H1 (cell line): ENCODE data around the gene NAPA. TPM values are rescaled to one million over a fixed set of nuclear protein-coding genes. Genes with fewer than 3 reads are reported as not detected.

Experiments
- CTCF ChIA-PET: fragments of 300-600 bp; sonication (Branson Sonifier 250); formaldehyde crosslinking; loops from one replicate; lab custom pipeline; 2021; ENCODE audit not compliant: partially characterized antibody; lab: Charles Lee
- POLR2A ChIA-PET: fragments of 300-600 bp; sonication (Branson Sonifier 250); formaldehyde crosslinking; loops from one replicate; lab custom pipeline; 2021; ENCODE audit warnings: inconsistent platforms; ENCODE audit not compliant: partially characterized antibody; lab: Charles Lee
- DNase-seq, 2 experiments: peaks; one replicate each; pipeline versions ENCODE4 v3.0.0 to v3.0.0-alpha.2; 2010 to 2022; ENCODE audit warnings: low spot score in 2 of 2, low read depth in 1 of 2, mixed read lengths in 1 of 2
- FAIRE-seq: peaks from 2 replicates; lab custom pipeline; 2011; peaks lifted over from hg19 to GRCh38; lab: Jason Lieb, UNC
- H2AFZ ChIP-seq: 2 replicates; pipeline ENCODE4 v1.8.1; 2012; ENCODE audit warnings: low read length, inconsistent platforms
- H2AK5ac ChIP-seq: 2 replicates; pipeline ENCODE4 v1.6.1; 2013; ENCODE audit warnings: low read depth, low read length
- H2BK120ac ChIP-seq: replicated peaks from 2 replicates; pipeline ENCODE3; 2013; ENCODE audit warnings: low read depth, low read length, inconsistent platforms
- H2BK12ac ChIP-seq: 2 replicates; pipeline ENCODE4 v1.6.1; 2013; ENCODE audit warnings: low read depth, low read length
- H2BK15ac ChIP-seq: 2 replicates; pipeline ENCODE4 v1.6.1; 2013; ENCODE audit warnings: low read length
- H2BK20ac ChIP-seq: 2 replicates; pipeline ENCODE4 v1.6.1; 2013; ENCODE audit warnings: low read length
- H2BK5ac ChIP-seq: 2 replicates; pipeline ENCODE4 v1.6.1; 2013; ENCODE audit warnings: low read depth, low read length
- H3K14ac ChIP-seq: 2 replicates; pipeline ENCODE4 v1.6.1; 2013; ENCODE audit warnings: inconsistent platforms; ENCODE audit not compliant: insufficient read length
- H3K18ac ChIP-seq: 2 replicates; pipeline ENCODE4 v1.6.1; 2013; ENCODE audit warnings: low read length; ENCODE audit errors: extremely low read depth
- H3K23ac ChIP-seq: 2 replicates; pipeline ENCODE4 v1.6.1; 2013; ENCODE audit warnings: inconsistent platforms; ENCODE audit not compliant: insufficient read length
- H3K23me2 ChIP-seq: 2 replicates; pipeline ENCODE4 v1.6.1; 2013; ENCODE audit warnings: low read depth, low read length
- H3K27ac ChIP-seq: 2 replicates; pipeline ENCODE4 v1.6.1; 2011; ENCODE audit warnings: low read depth, low read length, inconsistent platforms
- H3K27me3 ChIP-seq, 4 experiments: replicated peaks in 1 of 4; 1 replicate in 1 of 4; 2 replicates in 3 of 4; pipeline versions ENCODE4 v1.6.1 to v1.8.1; 2011 to 2013; ENCODE audit warnings: low read length in 3 of 4, mild to moderate bottlenecking in 3 of 4, inconsistent platforms in 2 of 4, mixed read lengths in 2 of 4, moderate library complexity in 1 of 4; ENCODE audit not compliant: control insufficient read depth in 3 of 4, insufficient read depth in 3 of 4; ENCODE audit errors: extremely low read depth in 1 of 4
- H3K36me3 ChIP-seq, 4 experiments: 2 replicates each; pipeline versions ENCODE4 v1.6.1 to v1.8.1; 2011 to 2013; ENCODE audit warnings: mild to moderate bottlenecking in 4 of 4, low read length in 3 of 4, moderate library complexity in 2 of 4, control low read depth in 1 of 4, inconsistent platforms in 1 of 4; ENCODE audit not compliant: insufficient read depth in 4 of 4, control insufficient read depth in 2 of 4
- H3K4ac ChIP-seq: replicated peaks from 2 replicates; pipeline ENCODE3; 2013; ENCODE audit warnings: low read length, low read depth, mixed read lengths, inconsistent platforms; ENCODE audit not compliant: insufficient read length
- H3K4me1 ChIP-seq, 4 experiments: replicated peaks in 1 of 4; 1 replicate in 1 of 4; 2 replicates in 3 of 4; pipeline versions ENCODE4 v1.6.1 to v1.8.1; 2011 to 2013; ENCODE audit warnings: low read length in 3 of 4, inconsistent platforms in 2 of 4, mixed read lengths in 1 of 4; ENCODE audit not compliant: insufficient read depth in 4 of 4, control insufficient read depth in 3 of 4
- H3K4me2 ChIP-seq, 2 experiments: 2 replicates each; pipeline versions ENCODE4 v1.6.1 to v1.8.1; 2011 to 2013; ENCODE audit warnings: low read depth in 2 of 2, low read length in 2 of 2, control low read depth in 1 of 2, inconsistent platforms in 1 of 2, mild to moderate bottlenecking in 1 of 2; ENCODE audit not compliant: insufficient read depth in 1 of 2
- H3K4me3 ChIP-seq, 4 experiments: fragments of 200-600, 300-600 bp in 1 of 4; sonication (generic), shearing (Covaris generic), sonication (Bioruptor Twin) in 1 of 4; 2 replicates each; pipeline versions ENCODE4 v1.5.1 to v1.8.1; 2011 to 2016; ENCODE audit warnings: low read length in 4 of 4, low read depth in 3 of 4, control low read depth in 2 of 4, inconsistent platforms in 2 of 4, mild to moderate bottlenecking in 2 of 4, mixed read lengths in 1 of 4, moderate library complexity in 1 of 4; ENCODE audit not compliant: insufficient read depth in 2 of 4; ENCODE audit errors: extremely low read depth in 1 of 4
- H3K56ac ChIP-seq: replicated peaks from 2 replicates; pipeline ENCODE3; 2013; ENCODE audit warnings: low read depth, mild to moderate bottlenecking, mixed read lengths, low read length, inconsistent platforms; ENCODE audit not compliant: insufficient read length
- H3K79me1 ChIP-seq: 2 replicates; pipeline ENCODE4 v1.6.1; 2013; ENCODE audit warnings: low read depth, low read length, control low read depth
- H3K79me2 ChIP-seq, 2 experiments: 2 replicates each; pipeline versions ENCODE4 v1.6.1 to v1.8.1; 2012 to 2013; ENCODE audit warnings: low read length in 2 of 2, mild to moderate bottlenecking in 2 of 2, inconsistent platforms in 1 of 2; ENCODE audit not compliant: insufficient read depth in 2 of 2, control insufficient read depth in 1 of 2
- H3K9ac ChIP-seq, 4 experiments: replicated peaks in 1 of 4; 1 replicate in 1 of 4; 2 replicates in 3 of 4; pipeline versions ENCODE4 v1.6.1 to v1.8.1; 2011 to 2013; ENCODE audit warnings: low read depth in 3 of 4, low read length in 3 of 4, control low read depth in 2 of 4, mild to moderate bottlenecking in 2 of 4, moderate library complexity in 2 of 4, inconsistent platforms in 1 of 4; ENCODE audit errors: extremely low read depth in 1 of 4
- H3K9me3 ChIP-seq, 2 experiments: 2 replicates each; pipeline versions ENCODE4 v1.6.1 to v1.8.1; 2012 to 2013; ENCODE audit warnings: mild to moderate bottlenecking in 2 of 2, moderate library complexity in 2 of 2, control low read depth in 1 of 2, inconsistent platforms in 1 of 2, low read depth in 1 of 2, low read length in 1 of 2, mixed read lengths in 1 of 2; ENCODE audit not compliant: insufficient read depth in 2 of 2
- H4K20me1 ChIP-seq, 2 experiments: replicated peaks in 1 of 2; 2 replicates each; pipeline versions ENCODE3 to v1.8.1; 2011 to 2013; ENCODE audit warnings: inconsistent platforms in 2 of 2, low read length in 2 of 2, mild to moderate bottlenecking in 1 of 2; ENCODE audit not compliant: insufficient read depth in 2 of 2, control insufficient read depth in 1 of 2
- H4K5ac ChIP-seq: 2 replicates; pipeline ENCODE4 v1.6.1; 2013; ENCODE audit warnings: low read length, low read depth, mixed read lengths, inconsistent platforms; ENCODE audit not compliant: insufficient read length
- H4K8ac ChIP-seq: 2 replicates; pipeline ENCODE4 v1.8.0; 2013; ENCODE audit warnings: mild to moderate bottlenecking, moderate library complexity, low read length, inconsistent platforms; ENCODE audit not compliant: insufficient read depth; ENCODE audit errors: extremely low read depth
- H4K91ac ChIP-seq: replicated peaks from 2 replicates; pipeline ENCODE3; 2013; ENCODE audit warnings: low read length, mixed read lengths, inconsistent platforms; ENCODE audit not compliant: insufficient read length
- CEBPB ChIP-seq: IDR thresholded peaks from 2 replicates; pipeline ENCODE4 v1.6.1; 2012; ENCODE audit warnings: low read depth, low read length
- EZH2 ChIP-seq: fragments of 200-600 bp; sonication (generic); IDR thresholded peaks from 2 replicates; pipeline ENCODE4 v1.7.1; 2012; ENCODE audit warnings: low read depth, mild to moderate bottlenecking, moderate library complexity, low read length, inconsistent platforms; ENCODE audit not compliant: severe bottlenecking
- FOSL1 ChIP-seq: IDR thresholded peaks from 2 replicates; pipeline ENCODE4 v1.6.1; 2011; ENCODE audit warnings: mild to moderate bottlenecking, low read depth, low read length, moderate library complexity; ENCODE audit not compliant: insufficient read depth
- GABPA ChIP-seq: IDR thresholded peaks from 2 replicates; pipeline ENCODE4 v1.6.1; 2011; ENCODE audit warnings: mild to moderate bottlenecking, low read length, moderate library complexity, borderline replicate concordance; ENCODE audit not compliant: insufficient read depth
- GTF2F1 ChIP-seq: IDR thresholded peaks from 2 replicates; pipeline ENCODE4 v1.6.1; 2012; ENCODE audit warnings: low read depth, low read length, improper control_type of control experiment, borderline replicate concordance
- KDM1A ChIP-seq: fragments of 200-600, 300-600 bp; sonication (generic); IDR thresholded peaks from 2 replicates; pipeline ENCODE4 v1.7.1; 2016; ENCODE audit warnings: mild to moderate bottlenecking, low read length, borderline replicate concordance
- NANOG ChIP-seq: IDR thresholded peaks from 2 replicates; pipeline ENCODE4 v1.6.1; 2011; ENCODE audit warnings: low read length, low read depth, mild to moderate bottlenecking, inconsistent platforms; ENCODE audit not compliant: insufficient read depth, poor library complexity, severe bottlenecking
- RAD21 ChIP-seq, 2 experiments: IDR thresholded peaks in 1 of 2; conservative IDR thresholded peaks in 1 of 2; 2 replicates each; pipeline ENCODE4 v1.6.1; 2011; ENCODE audit warnings: low read depth in 2 of 2, low read length in 2 of 2, improper control_type of control experiment in 1 of 2, inconsistent platforms in 1 of 2, mild to moderate bottlenecking in 1 of 2, moderate library complexity in 1 of 2
- RNF2 ChIP-seq: fragments of 200-900, 300-1000 bp; sonication (generic); IDR thresholded peaks from 2 replicates; pipeline ENCODE4 v1.7.1; 2016; ENCODE audit warnings: borderline replicate concordance, low read depth, mild to moderate bottlenecking, antibody characterized with exemption, low read length; ENCODE audit not compliant: poor library complexity, severe bottlenecking; ENCODE audit errors: missing control alignments
- SIRT6 ChIP-seq: IDR thresholded peaks from one replicate; pipeline ENCODE4 v1.7.1; 2012; ENCODE audit warnings: low read length, inconsistent platforms
- SP2 ChIP-seq: IDR thresholded peaks from 2 replicates; pipeline ENCODE4 v1.6.1; 2012; ENCODE audit warnings: mild to moderate bottlenecking, low read length, inconsistent platforms
- TEAD4 ChIP-seq: IDR thresholded peaks from 2 replicates; pipeline ENCODE4 v1.6.1; 2012; ENCODE audit warnings: low read depth, low read length, inconsistent platforms, mixed read lengths
- WGBS, 2 experiments: shearing (Covaris generic) in 1 of 2; methylation state at CpG; one replicate each; pipeline versions ENCODE4 v1.1.6 to v1.1.7; 2013 to 2015; ENCODE audit warnings: low lambda C conversion rate in 2 of 2, mixed read lengths in 2 of 2, inconsistent platforms in 1 of 2, low coverage in 1 of 2, missing lambda C conversion rate in 1 of 2; ENCODE audit not compliant: insufficient replicate concordance in 2 of 2, insufficient coverage in 1 of 2, insufficient read length in 1 of 2; ENCODE audit errors: extremely low coverage in 1 of 2, missing lambda C conversion rate in 1 of 2; 5-methylcytosine and 5-hydroxymethylcytosine counted together
- polyA plus RNA-seq, 7 experiments: library from polyadenylated mRNA; depleted of rRNA in 3 of 7; stranded (reverse) in 5 of 7; unstranded in 2 of 7; fragments of >200 nt in 5 of 7; fragments of 200-250 nt in 2 of 7; gene quantifications; 1 replicate in 5 of 7; 2 replicates in 1 of 7; 4 replicates in 1 of 7; pipeline versions ENCODE4 v1.2.1 to v1.2.3, GENCODE V29; 2011 to 2013; ENCODE audit warnings: missing spikeins in 2 of 7, mixed read lengths in 2 of 7
- total RNA-seq: library from RNA; stranded (reverse); fragmentation: NEBNext Ultra II Directional; extraction: Animal tissue kit (Norgen Biotek cat#: 25700); gene quantifications from 2 replicates; pipeline ENCODE4 v1.2.1, GENCODE V29; 2021

The NAPA gene
- total and polyA plus RNA-seq, 2 of the 8 experiments (the other 6 are each of a cell fraction or from before 2014, with no cell fraction given), result 58.5 to 78.2 TPM

- CTCF ChIA-PET, result interaction anchor here (0.7 to 2.8 kb wide), 5 partner anchors 9 to 56 kb away, joined by 3 to 9 read pairs (median 4); no protein-coding TSS in a partner anchor
- TF ChIP-seq TEAD4 (no peak), GABPA (no peak), FOSL1 (no peak), RAD21 (IDR thresholded peaks at IDR 0.05 in 1 of 2, conservative IDR thresholded peaks at IDR 0.05 in 1 of 2; ENCODE audit: low read depth in 2 of 2, low read length in 2 of 2) (no peak), SP2 (no peak), GTF2F1 (no peak), EZH2 (no peak), CEBPB (no peak), NANOG (no peak), KDM1A (no peak), SIRT6 (no peak), RNF2 (no peak)
Observed at GRCh38 chr19:47539747-47540311, 25.0 kb upstream of the NAPA start.

More at GRCh38 chr19:47539747-47540311, 25.0 kb upstream of the NAPA start:
- Histone ChIP-seq H3K27me3 (no peaks in the 10 kb centered on the region), H3K4ac (no peak overlapping the region), H2AK5ac (no peak overlapping the region), H3K23me2 (no peaks in the 10 kb centered on the region), H3K9me3 (no peaks in the 10 kb centered on the region; a peak in 2 of 4 replicates), H3K4me2 (no peak overlapping the region), H2BK5ac (no peak overlapping the region; the same call in 1 of the 2 replicates), H3K9ac (no peak overlapping the region), H3K56ac (no peak overlapping the region), H4K20me1 (no peaks in the 10 kb centered on the region), H3K14ac (no peak overlapping the region), H3K4me3 (no peak overlapping the region), H3K27ac (no peak overlapping the region), H2BK20ac (no peak overlapping the region), H4K91ac (peak overlapping the region; percentile 6), H3K4me1 (no peaks in the 10 kb centered on the region; a peak in 1 of 7 replicates), H4K5ac (no peak overlapping the region), H3K23ac (no peak overlapping the region), H2BK12ac (0 out of 2 replicates have a peak overlapping the region, but pooled peaks have one; percentile 44), H2BK15ac (no peak overlapping the region; the same call in 1 of the 2 replicates), H2BK120ac (no peak overlapping the region), H3K18ac (peak overlapping the region; percentile 48; the same call in 1 of the 2 replicates), H3K36me3 (no peaks in the 10 kb centered on the region), H3K79me1 (no peaks in the 10 kb centered on the region), H2AFZ (peak overlapping the region; percentile 58), H4K8ac (peak overlapping the region; percentile 35; the same call in 1 of the 2 replicates), H3K79me2 (no peaks in the 10 kb centered on the region)
- WGBS, 2 experiments, result 86% methylated on average over 12 of the region's 12 CpGs; no CpG with 5 or more reads in 1 of the 2 experiments
- DNase-seq (no peak), FAIRE-seq (no peak)
- POLR2A ChIA-PET, result interaction anchor here (1.4 kb wide), 2 partner anchors 9 to 56 kb away, joined by 3 to 4 read pairs; partner anchors contain the start of gene KPTN
